RWPE2 (cell line): Measurements from ENCODE around the gene PTPRT.
A peak's percentile ranks its signal among the peaks of the same experiment; 100 is the strongest.
"Not testable (repeated sequence)": the region's sequence is repeated elsewhere in the genome, so short reads cannot be mapped to it uniquely, and the experiment has no call there.

Experiments
- ATAC-seq: fragments of 200-7000 bp; cut with Tn5 transposase; 3 replicates; pipeline ENCODE4 v1.9.1; 2021; ENCODE audit warnings: low read depth
- DNase-seq: peaks from one replicate; pipeline ENCODE4 v3.0.0-alpha.2; 2020; ENCODE audit warnings: low spot score
- H3K27ac ChIP-seq: fragments of 450-650 bp; 2 replicates; pipeline ENCODE4 v1.5.1; 2017; ENCODE audit warnings: mild to moderate bottlenecking; ENCODE audit not compliant: poor library complexity, severe bottlenecking
- H3K27me3 ChIP-seq: fragments of 250-450 bp; sonication (Bioruptor Pico); 2 replicates; pipeline ENCODE4 v1.5.1; 2021; ENCODE audit warnings: mild to moderate bottlenecking, moderate library complexity; ENCODE audit not compliant: insufficient read depth, poor library complexity, severe bottlenecking
- H3K36me3 ChIP-seq: fragments of 250-450 bp; sonication (Bioruptor Pico); 2 replicates; pipeline ENCODE4 v1.5.1; 2020; ENCODE audit warnings: low read depth, mild to moderate bottlenecking, moderate library complexity
- H3K4me1 ChIP-seq: fragments of 250-450 bp; sonication (Bioruptor Pico); 2 replicates; pipeline ENCODE4 v1.5.1; 2021; ENCODE audit warnings: mild to moderate bottlenecking, moderate library complexity; ENCODE audit not compliant: insufficient read depth, poor library complexity, severe bottlenecking
- H3K4me3 ChIP-seq: fragments of 250-450 bp; sonication (Bioruptor Pico); 2 replicates; pipeline ENCODE4 v1.5.1; 2021; ENCODE audit warnings: mild to moderate bottlenecking, moderate library complexity; ENCODE audit not compliant: severe bottlenecking
- H3K9me3 ChIP-seq: fragments of 250-450 bp; sonication (Bioruptor Pico); 2 replicates; pipeline ENCODE4 v1.5.1; 2021; ENCODE audit warnings: mild to moderate bottlenecking, moderate library complexity; ENCODE audit not compliant: severe bottlenecking
- TF ChIP-seq, protein P1 (sequence below): fragments of 450-650 bp; IDR thresholded peaks from one replicate; pipeline ENCODE4 v1.5.1; 2017; ENCODE audit warnings: mild to moderate bottlenecking, moderate library complexity; ENCODE audit not compliant: poor library complexity, severe bottlenecking

Gene PTPRT

GRCh38 chr20:42901689-42902440 lies 287.8 kb downstream of the PTPRT start:
- peaks cover 4% of the 10 kb centered on the region for H3K27me3 ChIP-seq
- H3K36me3 ChIP-seq: no peaks in the 10 kb centered on the region
- TF ChIP-seq, protein P1, sequence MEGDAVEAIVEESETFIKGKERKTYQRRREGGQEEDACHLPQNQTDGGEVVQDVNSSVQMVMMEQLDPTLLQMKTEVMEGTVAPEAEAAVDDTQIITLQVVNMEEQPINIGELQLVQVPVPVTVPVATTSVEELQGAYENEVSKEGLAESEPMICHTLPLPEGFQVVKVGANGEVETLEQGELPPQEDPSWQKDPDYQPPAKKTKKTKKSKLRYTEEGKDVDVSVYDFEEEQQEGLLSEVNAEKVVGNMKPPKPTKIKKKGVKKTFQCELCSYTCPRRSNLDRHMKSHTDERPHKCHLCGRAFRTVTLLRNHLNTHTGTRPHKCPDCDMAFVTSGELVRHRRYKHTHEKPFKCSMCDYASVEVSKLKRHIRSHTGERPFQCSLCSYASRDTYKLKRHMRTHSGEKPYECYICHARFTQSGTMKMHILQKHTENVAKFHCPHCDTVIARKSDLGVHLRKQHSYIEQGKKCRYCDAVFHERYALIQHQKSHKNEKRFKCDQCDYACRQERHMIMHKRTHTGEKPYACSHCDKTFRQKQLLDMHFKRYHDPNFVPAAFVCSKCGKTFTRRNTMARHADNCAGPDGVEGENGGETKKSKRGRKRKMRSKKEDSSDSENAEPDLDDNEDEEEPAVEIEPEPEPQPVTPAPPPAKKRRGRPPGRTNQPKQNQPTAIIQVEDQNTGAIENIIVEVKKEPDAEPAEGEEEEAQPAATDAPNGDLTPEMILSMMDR: no peak
- DNase-seq (peak; percentile 33), ATAC-seq (no peak)
- no peak overlapping the region for H3K4me3 ChIP-seq
- H3K4me1 ChIP-seq: no peaks in the 10 kb centered on the region
- no peak overlapping the region for H3K27ac ChIP-seq
- no peaks in the 10 kb centered on the region for H3K9me3 ChIP-seq

DNA sequence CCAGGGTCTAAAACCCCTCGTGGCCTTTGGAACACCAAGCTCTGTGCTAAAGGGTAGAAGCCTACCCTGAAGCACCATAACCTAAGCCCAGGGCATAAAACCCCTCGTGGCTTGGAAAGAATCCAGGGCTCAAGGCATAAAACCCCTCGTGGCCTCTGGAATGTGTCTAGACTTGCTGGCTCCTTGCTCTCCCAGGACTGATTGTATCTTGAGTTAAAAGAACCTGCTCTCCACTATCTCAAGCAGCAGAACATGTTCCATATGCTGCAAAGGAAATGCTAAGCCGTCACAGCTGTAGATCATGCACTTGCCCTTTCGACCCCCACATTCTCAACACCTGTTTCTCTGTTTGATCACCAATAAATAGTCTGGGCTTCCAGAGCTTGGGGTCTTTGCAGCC lies 288.9 kb downstream of the PTPRT start:
- H3K4me1 ChIP-seq, ATAC-seq, H3K27me3 ChIP-seq, H3K9me3 ChIP-seq, H3K36me3 ChIP-seq, H3K27ac ChIP-seq, H3K4me3 ChIP-seq: not testable (repeated sequence)
- peak; percentile 22 for DNase-seq

DNA sequence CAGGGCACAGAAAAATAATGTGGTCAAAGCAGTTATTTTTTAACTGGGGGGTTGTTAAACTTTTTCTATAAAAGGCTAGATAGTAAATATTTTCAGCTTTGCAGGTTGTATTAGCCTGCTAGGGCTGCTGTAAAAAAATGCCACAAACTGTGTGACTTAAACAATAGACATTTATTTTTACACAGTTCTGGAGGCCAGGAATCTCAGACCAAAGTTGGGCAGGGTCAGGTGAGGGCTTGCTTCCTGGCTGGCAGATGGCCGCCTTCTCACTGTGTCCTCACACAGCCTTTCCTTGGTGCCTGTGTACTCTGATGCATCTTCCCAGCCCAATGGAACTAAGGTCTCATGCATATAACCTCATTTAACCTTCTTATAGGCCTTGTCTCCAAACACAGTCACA lies 294.7 kb downstream of the PTPRT start:
- peaks cover 4% of the 10 kb centered on the region for H3K27me3 ChIP-seq
- H3K36me3 ChIP-seq: no peaks in the 10 kb centered on the region
- H3K27ac ChIP-seq: no peak overlapping the region
- H3K9me3 ChIP-seq: peaks cover 4% of the 10 kb centered on the region
- no peak overlapping the region for H3K4me3 ChIP-seq
- H3K4me1 ChIP-seq: no peaks in the 10 kb centered on the region
- no peak; the same call in 2 of the 3 replicates for ATAC-seq
- DNase-seq: no peak
- TF ChIP-seq, protein P1: no peak

DNA sequence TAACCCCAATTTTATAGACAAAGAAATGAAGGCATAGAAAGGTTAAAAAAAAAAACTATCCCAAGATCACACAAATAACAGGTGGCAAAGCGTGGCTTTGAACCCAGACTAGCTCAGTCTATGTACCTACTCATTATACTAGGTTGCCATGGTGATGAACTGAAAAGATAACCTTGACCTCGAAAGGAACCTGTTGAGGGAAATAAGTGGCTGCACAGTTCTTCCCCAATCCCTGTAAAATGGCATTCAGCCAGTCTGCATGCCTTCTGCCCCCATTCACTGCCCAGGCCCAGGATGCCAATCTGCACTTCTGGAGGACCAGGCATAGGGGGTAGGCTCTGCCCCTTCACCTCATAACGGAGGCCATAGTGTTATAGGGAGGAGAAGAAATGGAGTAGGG lies 295.2 kb downstream of the PTPRT start:
- DNase-seq: no peak
- H3K9me3 ChIP-seq: peaks cover 4% of the 10 kb centered on the region
- no peak for ATAC-seq
- H3K4me1 ChIP-seq: no peaks in the 10 kb centered on the region
- no peak overlapping the region for H3K27ac ChIP-seq
- H3K4me3 ChIP-seq: no peak overlapping the region
- H3K36me3 ChIP-seq: no peaks in the 10 kb centered on the region
- H3K27me3 ChIP-seq: peaks cover 4% of the 10 kb centered on the region
- TF ChIP-seq, protein P1: no peak

GRCh38 chr20:42889517-42889916 lies 300.2 kb downstream of the PTPRT start:
- H3K27ac ChIP-seq: no peak overlapping the region
- no peak overlapping the region for H3K4me3 ChIP-seq
- H3K27me3 ChIP-seq: no peaks in the 10 kb centered on the region
- TF ChIP-seq, protein P1: no peak
- H3K36me3 ChIP-seq: no peaks in the 10 kb centered on the region
- H3K4me1 ChIP-seq: no peaks in the 10 kb centered on the region
- peaks cover 4% of the 10 kb centered on the region for H3K9me3 ChIP-seq
- DNase-seq: no peak
- ATAC-seq: no peak
